B cell (primary cell): ENCODE data around the gene PLCXD1. TPM values are rescaled to one million over a fixed set of nuclear protein-coding genes. Genes with fewer than 3 reads are reported as not detected.

Experiments
- ATAC-seq: fragments of 200-7000 bp; cut with Tn5 transposase; one replicate; pipeline ENCODE4 v1.10.0; 2021; ENCODE audit warnings: low read depth, mild to moderate bottlenecking, moderate number of reproducible peaks, moderate library complexity
- CTCF ChIA-PET: fragments of 350-600 bp; sonication (Branson Sonifier 250); formaldehyde crosslinking; loops from one replicate; lab custom pipeline; 2021; ENCODE audit warnings: antibody characterized with exemption, inconsistent platforms; lab: Charles Lee
- POLR2A ChIA-PET: fragments of 350-600 bp; sonication (Branson Sonifier 250); formaldehyde crosslinking; loops from one replicate; lab custom pipeline; 2021; ENCODE audit warnings: antibody characterized with exemption; lab: Charles Lee
- DNase-seq: peaks from one replicate; pipeline ENCODE4 v3.0.0; 2013
- H2AFZ ChIP-seq: 2 replicates; pipeline ENCODE4 v1.6.1; 2012; ENCODE audit warnings: mild to moderate bottlenecking, low read depth, low read length; ENCODE audit not compliant: insufficient read depth, poor library complexity, severe bottlenecking
- H3K27ac ChIP-seq, 2 donors: 1 replicate in 1 of 2; 2 replicates in 1 of 2; pipeline ENCODE4 v1.5.1; 2012 to 2013; ENCODE audit warnings: low read length in 2 of 2, mild to moderate bottlenecking in 2 of 2, moderate library complexity in 1 of 2
- H3K27me3 ChIP-seq, 4 experiments: fragments of 200-600 bp in 1 of 4; sonication (generic) in 1 of 4; replicated peaks in 1 of 4; 1 replicate in 2 of 4; 2 replicates in 2 of 4; pipeline versions ENCODE4 v1.6.1 to v1.7.0; 2013 to 2016; ENCODE audit warnings: low read length in 3 of 4, mild to moderate bottlenecking in 2 of 4, mixed read lengths in 1 of 4, moderate library complexity in 1 of 4; ENCODE audit not compliant: insufficient read depth in 4 of 4, control insufficient read depth in 3 of 4; ENCODE audit errors: control extremely low read depth in 1 of 4
- H3K36me3 ChIP-seq, 2 experiments: replicated peaks in 1 of 2; 1 replicate in 1 of 2; 2 replicates in 1 of 2; pipeline versions ENCODE4 v1.6.1 to v1.7.1; 2013; ENCODE audit warnings: low read length in 1 of 2; ENCODE audit not compliant: insufficient read depth in 2 of 2, control insufficient read depth in 1 of 2; ENCODE audit errors: control extremely low read depth in 1 of 2, extremely low read depth in 1 of 2
- H3K4me1 ChIP-seq, 2 donors: fragments of 200-600 bp in 1 of 2; sonication (generic) in 1 of 2; 1 replicate in 1 of 2; 2 replicates in 1 of 2; pipeline versions ENCODE4 v1.5.1 to v1.6.1; 2013 to 2017; ENCODE audit warnings: low read length in 2 of 2; ENCODE audit not compliant: control insufficient read depth in 2 of 2, insufficient read depth in 2 of 2
- H3K4me2 ChIP-seq: replicated peaks from 2 replicates; pipeline ENCODE3; 2012; ENCODE audit warnings: mild to moderate bottlenecking, low read depth, low read length; ENCODE audit not compliant: poor library complexity, severe bottlenecking
- H3K4me3 ChIP-seq, 5 experiments: fragments of 200-600 bp in 1 of 5; sonication (generic) in 1 of 5; 1 replicate in 3 of 5; 2 replicates in 2 of 5; pipeline versions ENCODE4 v1.5.1 to v1.7.0; 2011 to 2016; ENCODE audit warnings: low read length in 4 of 5, mild to moderate bottlenecking in 4 of 5, low read depth in 2 of 5, control low read depth in 1 of 5, moderate library complexity in 1 of 5; ENCODE audit not compliant: insufficient read depth in 1 of 5; ENCODE audit errors: control extremely low read depth in 1 of 5, extremely low read depth in 1 of 5
- H3K79me2 ChIP-seq: fragments of 200-600 bp; sonication (generic); one replicate; pipeline ENCODE4 v1.6.0; 2016; ENCODE audit warnings: low read length; ENCODE audit not compliant: control insufficient read depth, insufficient read depth
- H3K9ac ChIP-seq: fragments of 200-600 bp; sonication (generic); 2 replicates; pipeline ENCODE4 v1.6.1; 2017; ENCODE audit warnings: mild to moderate bottlenecking, low read length, moderate library complexity
- H3K9me3 ChIP-seq, 3 donors: one replicate each; pipeline versions ENCODE4 v1.6.1 to v1.7.1; 2013; ENCODE audit warnings: low read length in 2 of 3; ENCODE audit not compliant: control insufficient read depth in 2 of 3, insufficient read depth in 1 of 3; ENCODE audit errors: control extremely low read depth in 1 of 3
- H4K20me1 ChIP-seq: 2 replicates; pipeline ENCODE4 v1.6.0; 2012; ENCODE audit warnings: mild to moderate bottlenecking, low read length; ENCODE audit not compliant: insufficient read depth, control insufficient read depth, poor library complexity, severe bottlenecking
- H3K27ac Mint-ChIP-seq: one replicate; pipeline ENCODE4 v1.8.0; 2021; ENCODE audit warnings: mixed read lengths
- H3K27me3 Mint-ChIP-seq: one replicate; pipeline ENCODE4 v1.8.0; 2021; ENCODE audit warnings: mixed read lengths
- H3K4me1 Mint-ChIP-seq: one replicate; pipeline ENCODE4 v1.8.0; 2021; ENCODE audit warnings: mixed read lengths
- H3K4me3 Mint-ChIP-seq: one replicate; pipeline ENCODE4 v1.8.0; 2021; ENCODE audit warnings: mixed read lengths
- H3K9me3 Mint-ChIP-seq: one replicate; pipeline ENCODE4 v1.8.0; 2022; ENCODE audit warnings: mixed read lengths; ENCODE audit not compliant: insufficient read depth
- CTCF ChIP-seq: fragments of 200-600 bp; IDR thresholded peaks from one replicate; pipeline ENCODE4 v1.8.0; 2022; ENCODE audit warnings: antibody characterized with exemption, mild to moderate bottlenecking
- EZH2 ChIP-seq: IDR thresholded peaks from 2 replicates; pipeline ENCODE4 v1.6.1; 2012; ENCODE audit warnings: borderline replicate concordance, low read depth, mild to moderate bottlenecking, moderate library complexity, low read length; ENCODE audit not compliant: insufficient read depth, poor library complexity, severe bottlenecking
- WGBS: methylation state at CpG from one replicate; pipeline ENCODE4 v1.1.5; 2013; ENCODE audit warnings: missing lambda C conversion rate; ENCODE audit not compliant: insufficient coverage; 5-methylcytosine and 5-hydroxymethylcytosine counted together
- intact Hi-C: fragments of 100-400 bp; cut with micrococcal nuclease; formaldehyde crosslinking; loops from one replicate; pipeline ENCODE4 v1.10.0; 2022
- polyA plus RNA-seq: library from polyadenylated mRNA; depleted of rRNA; stranded (reverse); fragments of >200 nt; gene quantifications from 2 replicates; pipeline ENCODE4 v1.2.3, GENCODE V29; 2012
- total RNA-seq, 2 donors: library from RNA; stranded (reverse); fragments of 120-200 nt in 1 of 2; gene quantifications; 1 replicate in 1 of 2; 2 replicates in 1 of 2; pipeline versions ENCODE4 v1.2.3 to v1.2.4, GENCODE V29; 2013 to 2022

Gene PLCXD1
- total and polyA plus RNA-seq, 2 donors (not counting 1 experiment from before 2014, with no cell fraction given) = 30.4 to 38.5 TPM

GRCh38 chrX:352582-353314 is 71.6 kb downstream of the PLCXD1 start:
- 94% methylated on average over 36 of the region's 39 CpGs for WGBS
- no peak for ATAC-seq

More at GRCh38 chrX:352582-353314, 71.6 kb downstream of the PLCXD1 start:
- H2AFZ ChIP-seq = no peak overlapping the region
- H3K4me2 ChIP-seq = no peak overlapping the region
- no peaks in the 10 kb centered on the region for H4K20me1 ChIP-seq
- ChIA-PET CTCF (no interaction called here), POLR2A (no interaction called here)
- no peak overlapping the region for H3K4me3 Mint-ChIP-seq
- H3K9me3 Mint-ChIP-seq = no peaks in the 10 kb centered on the region
- peaks cover 13% of the 10 kb centered on the region for H3K79me2 ChIP-seq
- H3K4me3 ChIP-seq = no peak overlapping the region
- H3K9ac ChIP-seq = no peak overlapping the region
- H3K9me3 ChIP-seq = peaks cover 0 to 9% (median 0%) of the 10 kb centered on the region in 3 donors
- H3K27me3 ChIP-seq = no peaks in the 10 kb centered on the region
- TF ChIP-seq EZH2 = no peak
- no peak for TF ChIP-seq CTCF
- H3K27ac ChIP-seq = no peak overlapping the region
- H3K4me1 ChIP-seq = peaks cover 0 to 4% of the 10 kb centered on the region in 2 donors
- H3K4me1 Mint-ChIP-seq = peaks cover 4% of the 10 kb centered on the region
- intact Hi-C loops = no loop called here
- peaks cover 0 to 6% of the 10 kb centered on the region in 2 experiments for H3K36me3 ChIP-seq
- DNase-seq = no peak
- no peaks in the 10 kb centered on the region for H3K27me3 Mint-ChIP-seq
- no peak overlapping the region for H3K27ac Mint-ChIP-seq

Other genes starting within 250 kb of the PLCXD1 start
- gene GTPBP6, start 37.4 kb downstream of the PLCXD1 start, total RNA-seq = 69.0 and 72.9 TPM in 2 replicates
- 67.4 and 82.9 TPM in 2 replicates for gene GTPBP6, start 37.4 kb downstream of the PLCXD1 start, polyA plus RNA-seq
- 35.2 and 43.3 TPM in 2 replicates for gene PPP2R3B, start 105.5 kb downstream of the PLCXD1 start, total RNA-seq
- 47.6 and 59.0 TPM in 2 replicates for gene PPP2R3B, start 105.5 kb downstream of the PLCXD1 start, polyA plus RNA-seq